HG03460 (cell line): ENCODE data around the gene NUP58.

Experiments
- ATAC-seq: cut with Tn5 transposase; IDR thresholded peaks from one replicate; pipeline ENCODE4 v1.9.1; 2021; ENCODE audit not compliant: unreplicated experiment

The NUP58 gene

GRCh38 chr13:25372284-25373081, 71.1 kb downstream of the NUP58 start:
- ATAC-seq: no peak

- no peak for ATAC-seq
Measured at GRCh38 chr13:25375727-25376358, 74.4 kb downstream of the NUP58 start.

- no peak for ATAC-seq
Measured at GRCh38 chr13:25377244-25377962, 76.0 kb downstream of the NUP58 start.

- ATAC-seq: no peak
Measured at GRCh38 chr13:25378528-25378927, 77.1 kb downstream of the NUP58 start.

- no peak for ATAC-seq
Measured at GRCh38 chr13:25379011-25379410, 77.6 kb downstream of the NUP58 start.

GRCh38 chr13:25380082-25380481, 78.7 kb downstream of the NUP58 start:
- ATAC-seq: no peak

GRCh38 chr13:25380741-25381324, 79.4 kb downstream of the NUP58 start:
- ATAC-seq: no peak

- ATAC-seq: no peak
Measured at GRCh38 chr13:25384758-25385410, 83.5 kb downstream of the NUP58 start.

- no peak for ATAC-seq
Measured at GRCh38 chr13:25391932-25392331, 90.5 kb downstream of the NUP58 start.
